ENCODE measurements around the gene FOXP3. TPM values are rescaled to one million over a fixed set of nuclear protein-coding genes. Genes with fewer than 3 reads are reported as not detected.

Gene FOXP3
- total RNA-seq, 1 experiment from 2014 or later: 0.68 TPM

DNA sequence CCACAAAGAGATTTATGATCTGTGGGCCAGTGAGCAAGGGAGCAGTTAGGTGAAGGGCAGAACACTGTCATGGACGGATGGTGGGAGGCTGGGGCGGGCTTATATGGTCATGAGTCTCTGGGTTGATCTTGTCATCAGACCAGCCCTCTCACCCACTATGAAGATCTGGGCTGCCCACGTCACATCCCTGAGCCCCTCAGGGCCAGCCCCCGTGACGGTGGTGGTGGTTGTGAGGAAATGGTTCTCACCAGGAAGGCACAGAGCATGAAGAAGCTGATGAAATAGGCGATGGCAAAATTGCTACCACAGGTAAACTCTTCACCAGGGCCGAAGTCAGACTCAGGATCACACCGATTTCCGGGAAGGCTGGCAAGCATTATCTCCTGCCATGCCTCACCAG, 53.4 kb downstream of the FOXP3 start:
- peaks cover 36% of the 10 kb centered on the region for H3K9me3 ChIP-seq (ENCODE audit: control insufficient read depth, low read depth, low read length)
- H3K27ac ChIP-seq (ENCODE audit: insufficient read length, low read depth, low read length): no peak overlapping the region
- H4K91ac ChIP-seq (ENCODE audit: insufficient read length, low read depth, low read length): no peak overlapping the region
- H3K23ac ChIP-seq (ENCODE audit: insufficient read length, low read depth, low read length): no peak overlapping the region
- no peak overlapping the region for H3K56ac ChIP-seq (ENCODE audit: insufficient read length, low read depth, low read length)
- H2BK120ac ChIP-seq (ENCODE audit: low read depth, low read length, poor library complexity, severe bottlenecking): no peak overlapping the region
- no peak for DNase-seq
- H3K79me1 ChIP-seq (ENCODE audit: insufficient read depth, low read depth, low read length, poor library complexity, severe bottlenecking): no peaks in the 10 kb centered on the region
- H2AFZ ChIP-seq (ENCODE audit: low read length): no peak overlapping the region
- no CpG with 5 or more reads among the region's 9 CpGs for WGBS (ENCODE audit: extremely low coverage, insufficient read length, low lambda C conversion rate)
- H3K9ac ChIP-seq (ENCODE audit: extremely low read depth, insufficient read length, low read length): no peak overlapping the region
- H2AK5ac ChIP-seq (ENCODE audit: insufficient read length, low read length): no peak overlapping the region
- Mint-ChIP-seq H3K4me1 (peaks cover 0 to 8% of the 10 kb centered on the region in 2 experiments; a peak in 2 of 4 replicates), H3K27me3 (ENCODE audit: low read depth) (peaks cover 11% of the 10 kb centered on the region), H3K9me3 (peaks cover 68 to 87% of the 10 kb centered on the region in 2 experiments), H3K36me3 (ENCODE audit: insufficient read depth in 1 of 3, low read depth in 3 of 3) (peaks cover 0 to 9% (median 7%) of the 10 kb centered on the region in 3 experiments; a peak in 2 of 7 replicates), H3K4me3 (no peak overlapping the region), H3K27ac (no peak overlapping the region; a peak in 1 of 7 replicates)
- H3K4me2 ChIP-seq (ENCODE audit: insufficient read depth, insufficient read length, low read length): no peak overlapping the region
- no peaks in the 10 kb centered on the region for H3K4me1 ChIP-seq (ENCODE audit: insufficient read depth, low read length)
- H2BK5ac ChIP-seq (ENCODE audit: insufficient read length, low read length): no peak overlapping the region
- H4K20me1 ChIP-seq (ENCODE audit: control insufficient read depth, insufficient read depth, insufficient read length): no peaks in the 10 kb centered on the region
- H3K14ac ChIP-seq (ENCODE audit: insufficient read depth, low read length): no peak overlapping the region; the same call in 1 of the 2 replicates
- no peaks in the 10 kb centered on the region for H3K27me3 ChIP-seq (ENCODE audit: insufficient read depth, low read length)
- H4K5ac ChIP-seq (ENCODE audit: insufficient read length, low read depth, low read length): no peak overlapping the region
- TF ChIP-seq, protein P1, sequence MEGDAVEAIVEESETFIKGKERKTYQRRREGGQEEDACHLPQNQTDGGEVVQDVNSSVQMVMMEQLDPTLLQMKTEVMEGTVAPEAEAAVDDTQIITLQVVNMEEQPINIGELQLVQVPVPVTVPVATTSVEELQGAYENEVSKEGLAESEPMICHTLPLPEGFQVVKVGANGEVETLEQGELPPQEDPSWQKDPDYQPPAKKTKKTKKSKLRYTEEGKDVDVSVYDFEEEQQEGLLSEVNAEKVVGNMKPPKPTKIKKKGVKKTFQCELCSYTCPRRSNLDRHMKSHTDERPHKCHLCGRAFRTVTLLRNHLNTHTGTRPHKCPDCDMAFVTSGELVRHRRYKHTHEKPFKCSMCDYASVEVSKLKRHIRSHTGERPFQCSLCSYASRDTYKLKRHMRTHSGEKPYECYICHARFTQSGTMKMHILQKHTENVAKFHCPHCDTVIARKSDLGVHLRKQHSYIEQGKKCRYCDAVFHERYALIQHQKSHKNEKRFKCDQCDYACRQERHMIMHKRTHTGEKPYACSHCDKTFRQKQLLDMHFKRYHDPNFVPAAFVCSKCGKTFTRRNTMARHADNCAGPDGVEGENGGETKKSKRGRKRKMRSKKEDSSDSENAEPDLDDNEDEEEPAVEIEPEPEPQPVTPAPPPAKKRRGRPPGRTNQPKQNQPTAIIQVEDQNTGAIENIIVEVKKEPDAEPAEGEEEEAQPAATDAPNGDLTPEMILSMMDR (conservative IDR thresholded peaks at IDR 0.05): no peak
- no peaks in the 10 kb centered on the region for H3K79me2 ChIP-seq (ENCODE audit: insufficient read depth, low read length)
- no peak overlapping the region for H2BK20ac ChIP-seq (ENCODE audit: low read depth, low read length, poor library complexity, severe bottlenecking)
- no peak overlapping the region for H3T11ph ChIP-seq (ENCODE audit: low read length)
- no peak overlapping the region for H2BK15ac ChIP-seq (ENCODE audit: low read depth, low read length)
- H3K18ac ChIP-seq (ENCODE audit: insufficient read length, low read depth, low read length): no peak overlapping the region
- H3K4ac ChIP-seq (ENCODE audit: low read depth, low read length): no peak overlapping the region
- no peak overlapping the region for H4K8ac ChIP-seq (replicated peaks; ENCODE audit: insufficient read length, low read depth, low read length)
- no peak overlapping the region for H2BK12ac ChIP-seq (ENCODE audit: insufficient read length, low read depth, low read length)
- H3K23me2 ChIP-seq (ENCODE audit: insufficient read length, low read depth, low read length, poor library complexity, severe bottlenecking): no peaks in the 10 kb centered on the region
